ENCODE data around the gene P2RY4.

DNA sequence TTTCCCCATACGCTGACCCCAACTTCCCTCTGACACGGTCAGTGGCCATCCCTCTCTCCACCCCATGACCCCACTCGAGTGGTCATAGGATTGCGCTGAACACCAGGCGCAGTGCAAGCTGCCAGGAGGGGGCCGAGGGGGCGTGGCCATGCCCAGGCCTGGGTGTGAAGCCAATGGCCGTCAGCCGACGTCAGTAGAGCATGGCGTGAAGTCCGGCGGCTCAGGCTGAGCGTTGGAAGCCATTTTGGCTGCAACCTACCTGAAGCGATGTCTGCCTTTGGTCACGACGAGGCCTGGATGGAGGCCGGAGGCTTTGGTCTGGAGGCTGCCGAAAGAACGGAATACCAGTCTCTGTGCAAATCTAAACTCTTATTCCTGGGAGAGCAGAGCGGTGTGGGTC is 21.9 kb upstream of the P2RY4 start, which contains the start of gene RAB41:
- TF ChIP-seq, protein P1, sequence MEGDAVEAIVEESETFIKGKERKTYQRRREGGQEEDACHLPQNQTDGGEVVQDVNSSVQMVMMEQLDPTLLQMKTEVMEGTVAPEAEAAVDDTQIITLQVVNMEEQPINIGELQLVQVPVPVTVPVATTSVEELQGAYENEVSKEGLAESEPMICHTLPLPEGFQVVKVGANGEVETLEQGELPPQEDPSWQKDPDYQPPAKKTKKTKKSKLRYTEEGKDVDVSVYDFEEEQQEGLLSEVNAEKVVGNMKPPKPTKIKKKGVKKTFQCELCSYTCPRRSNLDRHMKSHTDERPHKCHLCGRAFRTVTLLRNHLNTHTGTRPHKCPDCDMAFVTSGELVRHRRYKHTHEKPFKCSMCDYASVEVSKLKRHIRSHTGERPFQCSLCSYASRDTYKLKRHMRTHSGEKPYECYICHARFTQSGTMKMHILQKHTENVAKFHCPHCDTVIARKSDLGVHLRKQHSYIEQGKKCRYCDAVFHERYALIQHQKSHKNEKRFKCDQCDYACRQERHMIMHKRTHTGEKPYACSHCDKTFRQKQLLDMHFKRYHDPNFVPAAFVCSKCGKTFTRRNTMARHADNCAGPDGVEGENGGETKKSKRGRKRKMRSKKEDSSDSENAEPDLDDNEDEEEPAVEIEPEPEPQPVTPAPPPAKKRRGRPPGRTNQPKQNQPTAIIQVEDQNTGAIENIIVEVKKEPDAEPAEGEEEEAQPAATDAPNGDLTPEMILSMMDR (IDR thresholded peaks at IDR 0.05; ENCODE audit: insufficient read depth, low read length, poor library complexity, severe bottlenecking): no peak
- TF ChIP-seq EZH2phosphoT487 (conservative IDR thresholded peaks at IDR 0.05; ENCODE audit: low read length): no peak

Measured in SU-DHL-6 (cell line).